GM21723 (cell line): ENCODE results near the gene CPNE2.

Source experiments
- ATAC-seq: cut with Tn5 transposase; IDR thresholded peaks from one replicate; pipeline ENCODE4 v1.9.1; 2021; ENCODE audit warnings: mild to moderate bottlenecking, moderate library complexity; ENCODE audit not compliant: unreplicated experiment

The CPNE2 gene

DNA sequence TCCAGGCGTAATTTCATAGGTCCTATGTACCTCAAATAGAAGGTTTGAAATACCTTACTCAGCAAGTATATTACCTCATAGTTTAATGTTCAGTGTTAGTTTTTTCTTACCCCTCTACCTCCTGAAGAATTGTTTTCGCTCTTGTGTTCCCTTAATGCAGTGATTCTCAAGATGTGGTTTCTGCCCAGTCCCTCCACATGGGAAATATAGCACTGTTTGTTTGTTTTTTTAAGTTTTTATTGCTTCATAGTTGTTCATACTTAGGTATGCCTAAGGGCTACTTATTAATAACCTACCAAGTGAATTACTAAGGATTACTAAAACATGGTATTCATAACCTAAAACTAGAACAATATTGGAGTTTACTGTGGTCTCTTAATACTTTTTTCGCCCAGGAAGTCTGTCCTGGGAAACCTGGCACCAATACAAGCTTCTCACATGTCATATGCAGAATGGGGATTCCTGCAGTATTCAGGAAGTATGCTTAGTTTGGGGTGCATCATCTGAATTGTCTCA, 98.7 kb downstream of the CPNE2 start:
- no peak for ATAC-seq

DNA sequence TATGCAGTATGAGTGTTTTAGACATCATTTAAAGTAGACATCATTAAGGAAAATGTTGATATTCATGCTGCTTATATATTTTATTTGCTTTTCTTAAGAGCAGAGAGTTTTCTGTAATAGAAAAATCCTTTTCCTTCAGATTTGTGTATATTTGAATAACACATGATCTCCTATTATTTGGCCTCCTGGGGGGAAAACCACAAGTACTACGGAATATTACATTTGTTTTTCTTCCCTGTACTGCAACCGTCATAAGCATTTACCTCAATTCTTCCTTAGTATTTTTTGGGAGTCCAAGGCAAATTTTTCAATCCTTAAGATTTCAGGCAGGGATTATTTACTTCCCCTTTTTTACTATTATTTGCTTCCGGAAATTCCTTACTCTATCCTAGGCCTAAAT, 99.8 kb downstream of the CPNE2 start:
- ATAC-seq: no peak

GRCh38 chr16:57192720-57193486, 100.5 kb downstream of the CPNE2 start:
- ATAC-seq: no peak

- no peak for ATAC-seq
Observed at GRCh38 chr16:57194512-57194911, 102.1 kb downstream of the CPNE2 start.

DNA sequence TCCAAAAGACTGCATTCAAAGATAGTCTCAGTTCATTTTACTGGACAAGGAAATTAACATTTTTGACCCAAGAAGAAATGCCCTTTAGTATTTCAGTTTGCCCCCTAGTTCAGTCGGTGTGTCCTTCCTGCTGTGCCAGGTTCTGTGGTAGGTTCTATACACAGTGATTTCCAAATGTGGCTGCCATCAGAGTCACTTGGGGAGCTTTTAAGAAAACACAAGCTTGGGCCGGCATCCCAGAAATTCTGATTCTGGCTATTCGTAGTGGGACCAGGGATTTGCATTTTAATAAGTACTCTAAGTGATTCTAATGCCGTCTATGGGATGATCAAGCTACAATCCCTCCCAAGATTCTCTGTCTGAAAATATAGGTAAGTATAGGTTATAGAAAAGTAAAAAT, 103.9 kb downstream of the CPNE2 start:
- ATAC-seq: no peak

- ATAC-seq: no peak
Observed at GRCh38 chr16:57196753-57197152, 104.4 kb downstream of the CPNE2 start.
